HuH-7 (cell line): ENCODE measurements around the gene SLC17A5.
A peak's percentile ranks its signal among the peaks of the same experiment; 100 is the strongest.
"Not testable (repeated sequence)": the region's sequence is repeated elsewhere in the genome, so short reads cannot be mapped to it uniquely, and the experiment has no call there.

Experiments
- DNase-seq: peaks from one replicate; pipeline ENCODE4 v3.0.0; 2011; ENCODE audit warnings: low spot score

The SLC17A5 gene

DNA sequence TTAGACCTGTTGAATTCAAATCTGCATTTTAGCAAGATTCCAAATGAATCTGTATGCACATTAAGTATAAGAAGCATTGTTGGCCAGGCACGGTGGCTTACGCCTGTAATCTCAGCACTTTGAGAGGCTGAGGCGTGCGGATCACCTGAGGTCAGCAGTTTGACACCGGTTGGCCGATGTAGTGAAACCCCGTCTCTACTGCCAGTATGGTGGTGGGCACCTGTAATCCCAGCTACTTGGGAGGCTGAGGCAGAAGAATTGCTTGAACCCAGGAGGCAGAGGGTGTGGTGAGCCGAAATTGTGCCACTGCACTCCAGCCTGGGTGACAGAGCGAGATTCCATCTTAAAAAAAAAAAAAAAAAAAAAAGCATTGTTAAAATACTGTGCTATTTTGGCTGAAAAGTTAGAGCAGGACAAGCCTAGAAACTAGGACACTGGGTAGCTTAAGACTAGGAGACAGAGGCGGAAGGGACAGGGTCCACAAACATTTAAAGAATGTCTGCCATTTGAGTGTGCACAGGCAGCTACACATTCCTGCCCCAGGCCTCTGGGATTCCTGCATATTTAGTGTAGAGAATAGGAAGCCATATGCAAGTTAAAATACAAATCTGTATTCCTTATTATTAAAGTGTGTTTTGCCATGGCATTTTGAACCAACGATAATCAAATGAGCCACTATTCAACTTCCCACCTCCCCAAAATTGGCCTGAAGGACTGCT, 87.9 kb downstream of the SLC17A5 start:
- DNase-seq = no peak

DNA sequence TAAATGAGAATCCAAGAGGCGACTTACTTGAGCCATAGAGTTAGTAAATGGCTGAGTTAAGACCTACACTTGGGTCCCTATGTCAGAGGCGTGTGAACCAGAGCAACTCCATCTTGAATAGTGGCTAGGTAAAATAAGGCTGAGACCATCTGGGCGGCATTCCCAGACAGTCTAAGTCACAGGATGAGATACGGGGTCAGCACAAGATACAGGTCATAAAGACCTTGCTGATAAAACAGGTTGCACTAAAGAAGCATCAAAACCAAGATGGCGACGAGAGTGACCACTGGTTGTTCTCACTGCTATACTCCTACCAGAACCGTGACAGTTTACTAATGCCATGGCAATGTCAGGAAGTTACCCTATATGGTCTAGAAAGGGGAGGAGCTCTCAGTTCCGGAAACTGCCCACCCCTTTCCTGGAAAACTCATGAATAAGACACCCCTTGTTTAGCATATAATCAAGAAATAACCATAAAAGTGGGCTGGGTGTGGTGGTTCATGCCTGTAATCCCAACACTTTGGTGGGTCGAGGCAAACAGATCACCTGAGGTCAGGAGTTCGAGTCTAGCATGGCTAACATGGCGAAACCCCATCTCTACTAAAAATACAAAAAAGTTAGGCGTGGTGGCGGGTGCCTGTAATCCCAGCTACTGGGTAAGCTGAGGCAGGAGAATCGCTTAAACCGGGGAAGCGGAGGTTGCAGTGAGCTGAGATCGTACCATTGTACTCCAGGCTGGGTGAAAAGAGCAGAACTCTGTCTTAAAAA, 89.0 kb downstream of the SLC17A5 start:
- no peak for DNase-seq

DNA sequence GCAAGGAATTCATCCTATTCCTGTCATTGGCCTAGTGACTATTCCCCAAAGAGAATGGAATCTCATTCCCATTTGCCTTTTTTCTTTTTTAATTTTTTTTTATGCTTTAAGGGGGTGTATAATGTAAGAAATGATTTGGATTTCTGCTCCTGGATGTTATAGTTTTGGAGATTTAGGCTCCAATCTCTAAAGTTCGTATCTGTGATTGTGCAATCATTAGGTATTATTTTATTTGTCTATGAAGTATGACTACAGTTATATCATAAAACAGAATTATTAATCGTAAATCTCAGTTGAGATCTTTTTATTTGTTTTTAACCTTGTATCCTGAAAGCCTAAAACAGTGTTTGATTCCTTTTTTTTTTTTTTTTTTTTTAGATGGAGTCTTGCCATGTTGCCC, 91.2 kb downstream of the SLC17A5 start:
- no peak for DNase-seq

DNA sequence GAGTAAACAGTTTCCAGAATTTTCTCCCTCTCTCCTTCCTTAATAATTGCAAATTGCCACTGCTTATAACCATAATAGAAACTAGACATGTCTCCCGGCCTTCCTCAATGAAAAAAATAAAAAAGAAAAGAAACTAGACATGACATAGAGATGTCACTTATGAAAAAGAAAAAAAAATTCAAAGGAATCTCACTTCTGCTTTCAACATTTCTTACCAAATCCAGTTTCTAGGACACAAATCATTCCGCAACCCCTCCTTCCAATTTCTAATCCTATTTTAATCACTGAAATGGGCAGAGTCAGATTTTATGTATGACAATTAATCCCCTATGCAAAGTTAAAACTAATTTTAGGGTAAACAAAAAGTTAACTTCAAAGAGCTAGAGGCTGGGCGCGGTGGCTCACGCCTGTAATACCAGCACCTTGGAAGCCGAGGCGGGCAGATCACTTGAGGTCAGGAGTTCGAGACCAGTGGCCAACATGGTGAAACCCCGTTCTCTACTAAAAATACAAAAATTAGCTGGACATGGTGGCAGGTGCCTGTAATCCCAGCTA, 92.9 kb downstream of the SLC17A5 start:
- DNase-seq = no peak

DNA sequence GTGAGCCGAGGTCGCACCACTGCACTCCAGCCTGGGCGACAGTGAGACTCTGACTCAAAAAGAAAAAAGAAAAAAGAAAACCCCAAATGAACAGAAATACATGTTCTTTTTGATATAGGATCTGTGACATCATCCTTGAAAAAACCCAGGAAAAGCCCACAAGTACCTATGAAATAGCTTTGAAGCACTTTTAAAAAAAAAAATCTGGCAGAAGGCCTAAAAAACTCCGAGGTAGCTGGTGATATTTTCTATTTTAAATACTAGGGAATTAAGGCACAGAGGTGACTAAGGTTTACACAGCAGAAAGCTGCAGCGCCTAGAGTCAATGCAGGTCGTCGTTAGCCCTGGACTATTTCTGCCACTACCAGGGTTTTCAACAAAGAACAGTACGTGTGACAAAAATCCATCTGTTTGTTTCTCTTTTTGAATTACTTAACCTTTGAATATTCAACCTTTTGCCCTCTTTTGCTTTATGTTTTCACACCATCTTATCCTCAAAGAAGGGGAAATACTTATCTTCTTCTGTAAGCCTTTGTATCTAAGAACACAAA, 93.5 kb downstream of the SLC17A5 start:
- DNase-seq = no peak

DNA sequence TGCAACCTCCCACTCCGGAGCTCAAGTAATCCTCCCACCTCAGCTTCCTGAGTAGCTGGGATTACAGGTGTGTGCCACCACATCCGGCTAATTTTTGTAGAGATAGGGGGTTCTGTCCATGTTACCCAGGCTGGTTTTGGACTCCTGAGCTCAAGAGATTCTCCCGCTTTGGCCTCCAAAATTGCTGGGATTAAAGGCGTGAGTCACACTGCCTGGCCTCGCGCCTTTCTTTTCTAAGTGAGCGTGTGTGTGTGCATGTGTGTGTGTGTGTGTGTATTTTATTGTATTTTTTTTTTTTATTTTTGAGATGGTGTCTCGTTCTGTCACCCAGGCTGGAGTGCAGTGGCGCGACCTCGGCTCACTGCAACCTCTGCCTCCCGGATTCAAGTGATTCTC, 94.4 kb downstream of the SLC17A5 start:
- not testable (repeated sequence) for DNase-seq

DNA sequence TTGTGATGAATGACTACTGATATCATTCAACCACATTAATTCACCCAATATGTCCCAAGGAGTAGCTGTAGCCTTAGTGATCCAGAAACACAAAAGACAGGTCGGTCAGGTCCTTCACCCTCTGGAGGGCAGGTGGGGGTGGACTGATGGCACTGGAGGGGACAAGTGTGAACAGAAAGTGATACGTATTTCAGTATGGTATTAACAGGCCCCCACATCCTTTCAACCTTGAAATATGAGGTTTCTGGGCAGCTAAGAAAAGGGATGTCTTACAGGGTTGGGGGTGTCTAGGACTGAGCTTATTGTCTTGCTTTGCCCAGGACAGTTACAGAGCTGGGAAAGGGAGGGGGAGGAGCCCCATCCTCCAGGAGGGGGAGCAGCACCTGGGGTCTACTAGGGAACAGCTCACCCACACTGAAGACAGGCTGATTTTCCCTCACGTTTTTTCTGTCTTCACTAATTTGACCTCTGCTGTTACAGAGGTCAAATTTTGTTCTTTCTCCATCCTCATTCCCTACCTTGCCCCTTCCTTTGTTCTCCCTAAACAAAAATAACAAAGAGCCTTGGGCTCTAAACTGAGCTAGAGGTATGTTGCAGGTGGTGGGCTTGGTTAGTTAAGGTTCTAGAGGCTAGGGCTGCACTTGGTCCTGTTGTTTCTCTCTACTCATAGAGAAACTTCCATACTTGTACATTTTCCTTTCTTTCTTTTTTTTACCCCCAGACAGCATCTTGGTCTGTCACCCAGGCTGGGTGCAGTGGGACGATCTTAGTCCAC, 95.0 kb downstream of the SLC17A5 start:
- no peak for DNase-seq

DNA sequence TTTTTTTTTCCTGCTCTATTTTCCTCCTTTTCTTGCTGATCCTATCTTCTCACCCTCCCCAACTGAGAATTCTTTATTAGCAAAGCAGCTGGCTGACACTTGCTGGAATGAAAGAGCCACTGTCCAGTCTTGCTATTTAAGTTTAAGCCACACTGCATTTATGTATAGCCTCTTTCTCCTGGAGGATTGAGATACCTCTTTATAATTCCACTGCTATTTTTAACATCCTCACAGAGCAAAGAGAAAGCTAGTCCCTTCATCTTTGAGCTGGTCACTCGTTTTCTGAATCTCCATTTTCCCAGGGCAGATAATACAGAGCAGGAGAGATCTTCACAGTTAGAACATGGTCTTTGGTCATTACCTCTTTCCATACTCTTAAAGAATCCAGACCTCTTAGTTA, 97.0 kb downstream of the SLC17A5 start:
- no peak for DNase-seq

DNA sequence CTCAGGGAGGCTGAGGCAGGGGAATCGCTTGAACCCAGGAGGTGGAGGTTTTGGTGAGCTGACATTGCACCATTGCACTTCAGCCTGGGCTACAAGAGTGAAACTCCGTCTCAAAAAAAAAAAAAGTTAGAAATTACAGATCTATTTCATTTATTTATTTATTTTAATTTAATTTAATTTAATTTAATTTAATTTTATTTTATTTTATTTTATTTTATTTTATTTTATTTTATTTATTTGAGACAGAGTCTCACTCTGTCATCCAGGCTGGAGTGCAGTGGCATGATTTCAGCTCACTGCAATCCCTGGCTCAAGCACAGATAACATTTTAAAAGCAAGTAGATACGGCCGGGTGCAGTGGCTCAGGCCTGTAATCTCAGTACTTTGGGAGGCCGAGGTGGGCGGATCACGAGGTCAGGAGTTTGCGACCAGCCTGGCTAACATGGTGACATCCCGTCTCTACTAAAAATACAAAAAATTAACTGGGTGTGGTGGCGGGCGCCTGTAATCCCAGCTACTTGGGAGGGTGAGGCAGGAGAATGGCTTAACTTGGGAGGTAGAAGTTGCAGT, 98.3 kb downstream of the SLC17A5 start:
- DNase-seq = not testable (repeated sequence)

DNA sequence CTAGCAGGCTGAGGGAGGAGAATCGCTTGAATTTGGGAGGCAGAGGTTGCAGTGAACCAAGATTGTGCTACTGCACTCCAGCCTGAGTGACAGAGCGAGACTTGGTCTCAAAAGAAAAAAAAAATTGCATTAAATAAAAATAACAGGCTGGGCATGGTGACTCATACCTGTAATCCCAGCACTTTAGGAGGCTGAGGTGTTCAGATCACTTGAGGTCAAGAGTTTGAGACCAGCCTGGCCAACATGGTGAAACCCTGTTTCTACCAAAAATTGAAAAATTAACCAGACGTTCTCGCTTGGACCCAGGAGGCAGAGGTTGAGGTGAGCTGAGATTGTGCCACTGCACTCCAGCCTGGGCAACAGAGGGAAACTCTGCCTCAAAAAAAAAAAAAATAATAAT, 102.7 kb downstream of the SLC17A5 start:
- not testable (repeated sequence) for DNase-seq

DNA sequence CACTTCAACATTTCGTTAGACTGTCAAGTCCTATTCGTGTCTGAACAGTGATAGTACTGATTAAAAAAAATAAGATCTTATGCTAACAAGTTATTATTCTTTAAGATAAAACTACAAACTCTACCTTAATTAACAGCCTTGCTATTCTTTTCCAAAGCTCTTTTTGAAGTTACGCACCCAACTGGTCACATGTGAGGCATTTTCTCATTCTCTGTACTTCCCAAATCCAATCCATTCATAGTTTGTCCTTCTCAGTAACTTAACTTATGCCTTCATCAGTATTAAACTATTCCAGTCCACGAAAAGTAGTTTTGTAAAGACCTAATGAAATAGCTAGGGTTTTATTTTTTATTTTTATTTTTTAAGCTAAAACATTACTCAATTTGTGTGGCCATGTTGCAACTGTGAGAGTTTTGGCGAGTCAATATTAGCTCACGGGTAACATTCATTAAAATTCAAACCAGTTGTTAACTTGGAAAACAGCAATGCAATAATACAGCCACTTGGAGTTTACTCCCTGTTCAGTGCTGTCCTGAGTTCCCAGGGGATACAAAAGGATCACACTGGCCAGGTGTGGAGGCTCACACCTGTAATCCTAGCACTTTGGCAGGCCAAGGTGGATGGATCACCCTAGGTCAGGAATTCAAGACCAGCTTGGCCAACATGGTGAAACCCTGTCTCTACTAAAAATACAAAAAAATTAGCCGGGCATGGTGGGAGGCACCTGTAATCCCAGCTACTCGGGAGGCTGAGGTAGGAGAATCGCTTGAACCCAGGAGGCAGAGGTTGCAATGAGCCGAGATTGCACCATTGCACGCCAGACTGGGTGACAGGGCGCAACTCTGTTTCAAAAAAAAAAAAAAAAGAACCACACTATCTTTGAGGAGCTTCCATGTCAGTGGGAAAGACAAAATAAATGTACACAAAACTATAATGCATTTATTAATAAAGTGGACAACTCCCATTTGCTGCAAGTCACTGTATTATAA, 105.0 kb downstream of the SLC17A5 start:
- DNase-seq = peak; percentile 44

DNA sequence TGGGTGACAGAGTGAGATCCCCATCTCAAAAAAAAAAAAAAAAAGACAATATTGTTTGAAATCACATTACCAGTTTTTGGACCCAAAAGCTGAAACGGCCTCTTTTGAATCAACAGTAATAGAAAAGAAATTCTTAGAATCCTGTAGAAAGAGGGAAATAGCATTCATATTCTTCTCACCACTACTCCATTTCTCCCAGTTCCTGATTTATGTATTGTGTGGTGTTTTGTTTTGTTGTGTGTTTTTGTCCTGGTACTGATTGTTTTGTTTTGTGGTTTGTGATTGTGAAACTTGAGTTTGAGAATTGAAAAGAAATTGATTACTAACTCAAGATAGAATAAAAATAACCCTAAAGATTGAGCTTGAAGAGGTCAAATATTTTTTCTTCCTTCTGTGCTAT, 106.8 kb downstream of the SLC17A5 start:
- no peak for DNase-seq
